ENCODE results near the gene THBS2. TPM values are rescaled to one million over a fixed set of nuclear protein-coding genes. Genes with fewer than 3 reads are reported as not detected.

The THBS2 gene
- total RNA-seq, 1 donor from 2014 or later = 86.4 TPM

GRCh38 chr6:169225887-169226286, 27.8 kb downstream of the THBS2 start:
- no peak for TF ChIP-seq POLR2AphosphoS5 (IDR thresholded peaks at IDR 0.05; ENCODE audit: insufficient read depth in 1 of 2, low read depth in 1 of 2)
- TF ChIP-seq CTCF (IDR thresholded peaks at IDR 0.05) = no peak
- TF ChIP-seq POLR2A (IDR thresholded peaks at IDR 0.05) = no peak
- Histone ChIP-seq H3K9me3 (no peaks in the 10 kb centered on the region), H3K4me3 (no peak overlapping the region), H3K36me3 (peaks cover 0 to 39% of the 10 kb centered on the region in 2 donors), H3K27me3 (no peaks in the 10 kb centered on the region), H3K4me1 (peaks cover 20% of the 10 kb centered on the region), H3K27ac (peak overlapping the region; percentile 75)
- intact Hi-C loops (cut with DNase I) = no loop called here
- peak; percentile 83 to 90 for DNase-seq (ENCODE audit: extremely low spot score in 2 of 2)

GRCh38 chr6:169225131-169225576, 28.5 kb downstream of the THBS2 start:
- intact Hi-C loops (cut with DNase I) = no loop called here
- no peak overlapping the region for H3K4me3 ChIP-seq
- DNase-seq (ENCODE audit: extremely low spot score in 2 of 2) = peak; percentile 84 to 95
- H3K4me1 ChIP-seq = peaks cover 20% of the 10 kb centered on the region
- H3K36me3 ChIP-seq = peaks cover 0 to 39% of the 10 kb centered on the region in 2 donors
- H3K9me3 ChIP-seq = no peaks in the 10 kb centered on the region
- H3K27ac ChIP-seq = peak overlapping the region; percentile 75
- H3K27me3 ChIP-seq = no peaks in the 10 kb centered on the region
- TF ChIP-seq POLR2AphosphoS5 (IDR thresholded peaks at IDR 0.05; ENCODE audit: insufficient read depth in 1 of 2, low read depth in 1 of 2) = peak in 1 of 2 donors; percentile 65
- TF ChIP-seq CTCF (IDR thresholded peaks at IDR 0.05) = no peak
- no peak for TF ChIP-seq POLR2A (IDR thresholded peaks at IDR 0.05)

GRCh38 chr6:169224716-169225115, 28.9 kb downstream of the THBS2 start:
- Histone ChIP-seq H3K27ac (peak overlapping the region; percentile 75), H3K36me3 (peaks cover 0 to 39% of the 10 kb centered on the region in 2 donors), H3K9me3 (no peaks in the 10 kb centered on the region), H3K4me3 (no peak overlapping the region), H3K27me3 (no peaks in the 10 kb centered on the region), H3K4me1 (peaks cover 20% of the 10 kb centered on the region)
- no peak for DNase-seq (ENCODE audit: extremely low spot score in 2 of 2)
- intact Hi-C loops (cut with DNase I) = loop anchor here (5.0 kb wide), 1 partner anchor 1397 kb away; the partner anchor contains the start of gene AFDN
- TF ChIP-seq CTCF (IDR thresholded peaks at IDR 0.05) = no peak

DNA sequence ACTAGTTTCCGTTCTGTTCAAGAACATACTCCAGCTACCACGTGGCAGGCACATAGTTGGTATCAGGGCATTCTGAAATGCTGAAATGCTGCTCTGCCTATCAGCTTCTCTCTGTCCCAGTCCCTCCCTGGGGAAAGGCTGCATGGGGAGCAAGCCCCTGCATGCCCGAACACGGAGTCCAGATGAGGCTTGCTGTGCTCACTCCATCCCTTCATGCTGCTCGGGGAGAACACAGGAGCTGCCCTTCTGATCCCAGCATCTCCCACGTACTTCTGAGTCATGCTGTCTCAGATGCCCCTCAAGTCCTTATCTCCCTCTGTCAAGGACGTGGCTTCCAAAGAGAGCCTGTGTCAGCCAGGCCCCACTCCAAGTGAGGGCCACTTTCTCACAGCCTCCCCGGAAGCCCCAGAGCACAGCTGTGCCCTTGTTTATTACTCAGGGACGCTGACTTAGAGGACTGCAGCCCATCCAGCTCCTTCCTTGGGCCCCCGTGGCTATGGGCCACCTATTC, 29.4 kb downstream of the THBS2 start:
- intact Hi-C loops (cut with DNase I) = loop anchor here (5.0 kb wide), 1 partner anchor 1397 kb away; the partner anchor contains the start of gene AFDN
- H3K27ac ChIP-seq = peak overlapping the region; percentile 75

DNA sequence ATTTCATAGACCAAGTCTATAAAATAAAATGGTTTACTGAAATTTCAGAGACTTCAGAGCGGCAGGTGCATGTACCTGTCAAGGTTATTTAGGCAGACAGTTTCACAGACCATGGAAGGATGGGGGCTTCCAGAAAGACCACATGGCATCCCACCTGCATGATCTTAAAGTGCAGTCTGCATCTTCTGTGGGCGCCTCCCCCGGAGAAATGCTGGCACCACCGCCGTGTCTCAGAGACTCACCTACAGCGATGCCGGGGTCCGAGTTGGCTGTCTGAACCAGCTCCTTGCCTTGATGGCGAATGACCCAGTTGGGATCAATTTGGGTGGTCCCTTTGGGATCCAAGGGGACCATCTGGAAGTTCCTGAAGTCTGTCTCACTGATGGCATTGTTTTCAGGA, 30.6 kb downstream of the THBS2 start:
- no peaks in the 10 kb centered on the region for H3K9me3 ChIP-seq
- no peak overlapping the region for H3K4me3 ChIP-seq
- no peaks in the 10 kb centered on the region for H3K27me3 ChIP-seq
- peaks cover 20% of the 10 kb centered on the region for H3K4me1 ChIP-seq
- no peak overlapping the region for H3K27ac ChIP-seq
- peaks cover 0 to 24% of the 10 kb centered on the region in 2 donors for H3K36me3 ChIP-seq
- peak in 1 of 2 donors; percentile 62 for DNase-seq (ENCODE audit: extremely low spot score in 2 of 2)
- intact Hi-C loops (cut with DNase I) = loop anchor here (5.0 kb wide), 1 partner anchor 1396 kb away; the partner anchor contains the start of gene AFDN
- TF ChIP-seq POLR2AphosphoS5 (IDR thresholded peaks at IDR 0.05; ENCODE audit: insufficient read depth in 1 of 2, low read depth in 1 of 2) = no peak
- TF ChIP-seq POLR2A (IDR thresholded peaks at IDR 0.05) = no peak
- TF ChIP-seq CTCF (IDR thresholded peaks at IDR 0.05) = no peak

More for the DNA sequence above, 29.4 kb downstream of the THBS2 start:
- peak in 1 of 2 donors; percentile 90 for DNase-seq (ENCODE audit: extremely low spot score in 2 of 2)
- Histone ChIP-seq H3K4me1 (peaks cover 20% of the 10 kb centered on the region), H3K36me3 (peaks cover 0 to 35% of the 10 kb centered on the region in 2 donors), H3K27me3 (no peaks in the 10 kb centered on the region), H3K9me3 (no peaks in the 10 kb centered on the region), H3K4me3 (no peak overlapping the region)
- no peak for TF ChIP-seq POLR2A (IDR thresholded peaks at IDR 0.05)
- TF ChIP-seq POLR2AphosphoS5 (IDR thresholded peaks at IDR 0.05; ENCODE audit: insufficient read depth in 1 of 2, low read depth in 1 of 2) = peak in 1 of 2 donors; percentile 62

Data from vagina (tissue), 2 donors.